SW480 (cell line): ENCODE results near the gene ST6GALNAC4.

Experiments
- DNase-seq: peaks from one replicate; pipeline ENCODE4 v3.0.0-alpha.2; 2016; ENCODE audit warnings: low spot score

Gene ST6GALNAC4

GRCh38 chr9:127916720-127917581 lies at the start of gene ST6GALNAC4:
ST6GALNAC4 (minus strand) TSS chr9:127917041; CDS start chr9:127916419, 622 bp downstream.
- DNase-seq = peak; percentile 84

GRCh38 chr9:127965953-127966352 lies 49.1 kb upstream of the ST6GALNAC4 start:
- DNase-seq = no peak

DNA sequence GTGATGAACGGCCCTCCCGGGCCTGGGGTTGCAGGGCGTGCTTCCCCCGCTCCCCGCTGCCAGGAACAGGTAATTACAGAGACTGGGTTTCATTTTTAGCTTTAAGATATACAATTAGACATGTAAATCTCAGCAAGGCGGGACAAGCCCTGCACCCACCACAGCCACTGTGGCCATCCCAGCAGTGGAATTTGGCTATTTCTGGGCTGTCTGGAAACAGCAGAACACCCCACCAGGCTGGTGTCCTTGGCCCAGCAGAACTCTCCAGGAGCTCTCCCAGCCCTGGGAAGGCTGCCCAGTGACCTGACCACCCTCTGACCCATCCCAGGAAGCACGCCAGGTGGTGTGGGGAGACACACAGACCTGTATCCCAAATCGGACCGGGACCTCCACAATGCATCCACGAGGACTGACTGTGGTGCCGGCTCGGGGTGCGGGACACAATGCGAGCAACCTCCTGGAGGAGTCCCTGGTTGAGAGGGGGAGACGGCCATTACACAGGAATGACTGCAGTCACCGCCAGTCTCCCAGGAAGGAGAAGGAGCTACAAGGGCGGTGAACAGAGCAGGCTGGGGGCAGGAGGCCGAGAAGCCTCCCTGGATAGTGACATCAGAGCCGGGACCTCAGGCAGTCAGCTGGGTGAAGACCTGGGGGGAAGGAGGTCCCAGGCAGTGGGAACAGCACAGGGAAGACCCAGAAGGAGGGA lies 46.7 kb upstream of the ST6GALNAC4 start:
- DNase-seq = no peak

- no peak for DNase-seq
Measured at GRCh38 chr9:127963041-127963358, 46.2 kb upstream of the ST6GALNAC4 start.

DNA sequence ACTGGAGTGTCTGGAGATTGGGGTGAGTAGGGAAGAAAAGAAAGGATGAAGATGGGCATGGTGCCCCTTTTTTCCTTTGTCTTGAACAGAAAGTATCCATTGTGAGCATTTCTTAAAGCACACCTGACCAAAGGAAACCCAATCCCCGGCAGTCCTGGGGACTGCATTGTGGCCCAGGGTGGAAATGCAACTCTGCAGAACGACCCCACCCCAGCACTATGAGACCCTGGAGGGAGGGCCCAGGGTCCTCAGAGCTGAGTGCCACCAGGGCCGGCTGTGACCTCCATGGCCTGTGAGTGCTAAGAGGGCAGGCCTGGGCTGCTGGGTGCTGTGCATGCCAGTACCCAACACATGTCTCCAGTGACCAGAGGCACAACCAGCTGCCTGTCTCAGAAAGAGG lies 45.4 kb upstream of the ST6GALNAC4 start:
- DNase-seq = no peak

DNA sequence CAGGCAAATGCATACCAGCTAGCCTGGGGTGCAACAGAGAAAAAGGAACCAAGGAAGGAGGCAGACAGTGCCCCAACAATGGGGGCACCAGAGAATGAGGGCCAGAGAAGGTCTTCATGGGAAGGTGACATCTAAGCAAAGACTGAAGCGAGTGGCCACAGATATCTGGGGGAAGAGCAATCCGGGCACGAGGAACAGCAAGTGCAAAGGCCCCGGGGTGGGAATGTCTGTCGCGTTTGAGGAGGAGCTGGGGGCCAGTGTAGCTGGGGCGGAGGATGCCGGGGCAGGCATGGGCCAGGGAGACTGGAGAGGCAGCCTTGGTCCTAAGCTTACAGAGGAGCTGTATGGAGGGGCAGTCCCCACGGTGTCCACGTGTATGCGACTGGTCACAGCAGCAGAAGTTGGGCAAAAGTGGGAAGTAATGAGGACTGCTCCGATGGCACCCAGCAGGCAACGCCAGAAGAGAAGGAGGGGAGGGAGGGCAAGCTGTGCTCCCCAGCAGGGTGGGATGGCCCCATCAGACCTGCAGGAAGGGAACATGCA lies 44.8 kb upstream of the ST6GALNAC4 start:
- no peak for DNase-seq

GRCh38 chr9:127961155-127961490 lies 44.3 kb upstream of the ST6GALNAC4 start:
- no peak for DNase-seq

DNA sequence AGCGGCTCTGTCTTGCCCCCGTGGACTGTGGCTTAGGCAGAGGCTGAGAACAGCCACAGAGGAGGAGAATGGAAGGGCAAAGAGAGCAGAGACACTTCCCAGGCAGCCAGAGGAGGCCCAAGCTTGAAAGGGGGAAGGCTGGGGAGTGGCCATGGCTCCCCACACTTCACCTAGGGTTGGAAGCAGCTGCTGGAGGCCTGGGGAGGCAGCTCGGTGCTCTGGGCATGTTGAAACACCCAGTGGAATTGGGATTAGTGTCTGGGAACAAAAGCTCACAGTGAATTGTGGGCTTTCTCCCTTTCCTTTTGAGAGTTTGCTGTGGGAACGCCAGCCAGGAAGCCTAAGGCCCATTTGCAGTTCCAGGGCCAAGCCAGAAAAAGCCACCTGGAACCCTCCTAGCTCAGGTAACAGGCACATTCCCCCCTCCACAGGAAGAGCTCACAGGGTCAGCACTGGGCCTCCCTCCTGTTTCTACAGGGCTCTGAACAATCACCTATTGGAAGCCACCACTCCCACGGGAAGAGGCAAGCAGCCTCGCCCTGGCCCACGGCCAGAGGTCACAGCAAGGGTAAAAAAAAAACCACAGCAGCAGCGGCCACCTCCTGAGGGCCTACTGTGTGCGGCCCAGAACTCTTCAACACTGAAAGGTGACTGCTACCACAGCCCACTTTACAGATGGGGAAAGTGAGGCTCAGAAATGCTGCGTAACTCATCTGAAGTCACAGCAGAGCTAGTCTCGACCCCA lies 43.7 kb upstream of the ST6GALNAC4 start:
- no peak for DNase-seq

- no peak for DNase-seq
Measured at GRCh38 chr9:127959841-127960409, 43.1 kb upstream of the ST6GALNAC4 start.

DNA sequence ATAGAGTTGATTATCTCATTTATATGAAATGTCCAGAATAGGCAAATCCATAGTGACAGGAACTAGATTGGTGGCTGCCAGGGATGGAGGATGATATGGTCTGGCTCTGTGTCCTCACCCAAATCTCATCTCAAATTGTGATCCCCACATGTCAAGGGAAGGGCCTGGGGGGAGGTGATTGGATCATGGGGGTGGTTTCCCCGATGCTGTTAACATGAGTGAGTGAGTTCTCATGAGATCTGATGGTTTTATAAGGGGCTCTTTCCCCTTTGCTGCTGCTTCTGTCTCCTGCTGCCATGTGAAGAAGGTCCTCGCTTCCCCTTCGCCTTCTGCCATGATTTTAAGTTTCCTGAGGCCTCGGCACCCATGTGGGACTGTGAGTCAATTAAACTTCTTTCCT lies 42.6 kb upstream of the ST6GALNAC4 start:
- DNase-seq = no peak

GRCh38 chr9:127958728-127959127 lies 41.9 kb upstream of the ST6GALNAC4 start:
- no peak for DNase-seq

- DNase-seq = peak; percentile 98
Measured at GRCh38 chr9:127955294-127956015, 38.6 kb upstream of the ST6GALNAC4 start.

DNA sequence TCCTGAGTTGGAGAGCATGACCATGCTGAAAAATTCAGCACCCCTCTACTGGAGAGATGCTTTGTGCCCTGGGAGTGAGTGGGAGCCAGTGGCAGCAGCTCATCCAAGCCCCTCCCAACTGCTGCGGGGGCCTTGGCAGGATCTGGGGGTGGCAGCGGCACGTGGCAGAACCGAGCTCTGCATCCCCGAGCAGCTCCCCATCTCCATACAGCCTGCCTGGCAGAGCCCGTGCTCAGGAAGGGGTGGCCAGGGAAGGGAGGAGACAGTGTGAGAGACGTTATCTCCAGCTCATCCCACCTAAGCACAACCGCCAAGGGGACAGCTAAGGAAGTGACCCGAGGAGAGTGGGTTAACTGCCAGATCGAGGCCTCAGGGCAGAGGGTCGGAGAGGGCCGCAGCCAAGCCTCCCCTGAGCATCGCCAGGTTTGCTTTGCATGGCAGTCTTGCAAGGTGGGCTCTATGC lies 38.0 kb upstream of the ST6GALNAC4 start:
- DNase-seq = no peak

DNA sequence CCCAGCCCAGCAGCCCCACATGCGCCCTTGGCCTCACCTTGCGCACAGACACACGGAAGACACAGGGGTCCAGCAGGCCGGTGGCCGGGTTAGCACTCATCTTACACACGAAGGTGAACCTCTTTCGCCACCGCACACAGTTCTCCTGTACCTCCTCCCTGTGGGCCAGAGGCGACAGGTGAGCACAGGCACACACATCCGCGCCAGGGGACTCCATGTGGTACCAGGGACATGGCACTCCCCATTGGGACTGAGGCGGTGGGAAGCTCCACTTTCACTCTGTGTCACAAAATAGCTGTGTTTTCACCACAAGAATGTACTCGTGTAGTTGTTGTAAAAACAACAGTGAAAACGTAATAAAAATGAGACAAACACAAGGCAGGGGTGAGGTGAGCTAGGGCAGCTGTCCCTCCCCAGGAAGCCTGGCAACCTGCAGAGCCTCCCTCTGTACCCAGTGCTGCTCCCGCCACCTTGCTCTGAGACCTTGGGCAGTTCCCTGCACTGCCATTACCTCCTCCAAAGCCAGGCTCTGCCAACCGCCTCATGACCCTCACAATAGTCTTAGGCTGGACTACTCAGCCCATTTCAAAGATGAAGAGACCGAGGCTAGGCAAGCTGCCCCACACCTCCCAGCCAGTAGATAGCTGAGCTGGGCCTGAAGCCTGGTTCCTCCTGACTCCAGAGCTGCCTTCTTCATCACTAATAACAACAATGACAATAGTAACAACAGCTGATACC lies 37.1 kb upstream of the ST6GALNAC4 start:
- DNase-seq = no peak

DNA sequence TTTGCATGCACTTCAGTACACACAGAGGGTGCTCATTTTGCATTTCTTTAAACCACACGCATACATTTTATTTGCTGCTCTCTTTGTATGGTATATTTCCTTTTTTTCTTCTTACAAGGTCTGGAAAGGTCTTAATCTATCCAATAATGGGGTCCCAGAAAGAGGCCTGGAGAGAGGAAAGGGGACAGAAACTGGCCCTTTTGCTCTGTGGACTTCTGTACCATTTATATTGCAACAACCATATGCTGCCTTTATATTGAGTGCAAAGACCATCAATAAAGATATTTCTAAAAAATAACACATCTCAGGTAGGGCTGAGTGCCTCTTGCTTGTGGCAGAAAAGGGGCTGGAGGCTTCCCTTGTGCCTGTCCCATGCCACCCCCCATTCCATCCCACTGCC lies 36.3 kb upstream of the ST6GALNAC4 start:
- no peak for DNase-seq

DNA sequence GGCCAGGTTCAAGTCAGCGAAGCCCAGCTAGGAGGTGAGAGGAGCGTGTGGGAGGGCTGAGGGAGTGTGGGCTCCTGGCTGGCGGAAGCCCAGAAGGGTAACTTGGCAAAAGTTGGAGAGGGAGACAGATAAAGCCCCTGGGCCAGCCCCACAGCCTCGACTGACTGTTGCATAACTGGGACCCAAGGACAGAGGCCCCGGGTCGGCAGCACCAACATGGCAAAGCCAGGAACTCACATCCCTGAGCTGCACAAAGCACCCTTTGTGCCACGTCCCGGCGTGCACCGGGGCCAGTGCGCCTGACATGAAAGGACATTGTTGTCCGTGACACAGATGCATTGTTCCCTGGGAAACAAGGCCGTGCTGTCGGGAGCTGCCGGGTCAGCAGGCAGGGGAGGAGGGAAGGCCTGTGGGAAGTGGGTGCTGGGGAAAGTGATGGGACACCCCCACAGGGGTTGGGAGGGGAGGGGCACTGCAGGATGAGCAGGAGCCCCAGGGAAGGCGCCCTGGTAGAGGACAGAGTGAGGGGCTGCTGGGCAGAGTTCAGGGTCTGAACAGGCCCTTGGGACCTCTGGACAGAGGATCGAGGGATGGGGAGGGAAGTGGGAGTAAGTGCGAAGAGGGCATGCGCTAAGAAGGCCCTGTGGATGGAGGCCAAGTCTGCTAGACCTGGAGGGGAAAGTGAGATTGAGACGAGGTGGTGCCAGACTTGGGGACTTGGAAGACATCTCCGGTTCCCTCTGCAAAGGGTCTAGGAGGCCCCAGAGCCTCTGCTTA lies 33.9 kb upstream of the ST6GALNAC4 start:
- peak; percentile 81 for DNase-seq

- DNase-seq = no peak
Measured at GRCh38 chr9:127949827-127950512, 33.1 kb upstream of the ST6GALNAC4 start.

DNA sequence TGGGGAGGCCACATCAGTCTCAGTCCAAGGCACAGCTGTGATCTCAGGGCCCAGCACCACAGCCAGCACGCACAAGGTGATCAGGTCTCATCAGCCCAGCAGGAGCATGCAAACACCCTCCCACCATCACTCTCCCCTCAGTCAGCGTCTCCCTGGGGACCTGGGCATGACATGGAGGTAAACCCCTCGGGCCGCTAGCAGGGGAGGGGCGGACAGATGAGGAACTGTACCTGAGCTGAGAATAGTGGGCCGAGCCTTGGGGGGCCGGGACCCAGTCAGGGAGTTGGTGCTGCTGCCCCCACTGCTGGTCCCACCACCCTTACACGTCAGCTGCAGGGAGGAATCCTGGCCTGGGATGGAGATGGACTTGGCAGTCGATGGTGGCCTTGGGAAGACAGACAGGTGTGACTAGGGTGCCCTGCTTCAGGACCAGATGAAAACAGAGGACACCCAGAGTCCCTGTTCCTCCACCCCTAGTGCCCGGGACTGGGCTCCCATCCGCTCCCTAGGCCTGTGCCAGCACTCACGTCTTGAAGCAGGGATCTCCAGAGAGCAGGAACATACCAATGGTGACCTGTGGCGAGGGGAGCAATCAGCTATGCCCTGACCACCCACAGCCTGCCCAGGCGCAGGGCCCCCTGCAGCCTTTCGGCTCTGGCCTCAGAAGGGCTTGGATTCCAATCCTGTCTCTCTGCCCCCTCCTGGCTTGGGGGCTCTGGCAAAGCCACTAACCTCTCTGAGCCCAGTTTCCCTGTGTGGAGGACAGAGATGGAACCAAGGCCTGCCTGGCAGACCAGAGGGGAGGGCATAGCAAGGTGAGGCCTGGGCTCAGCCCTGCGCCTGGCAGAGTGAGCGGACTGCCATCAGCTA lies 31.2 kb upstream of the ST6GALNAC4 start:
- no peak for DNase-seq
